Measurements from ENCODE around the gene VDAC1. TPM values are rescaled to one million over a fixed set of nuclear protein-coding genes. Genes with fewer than 3 reads are reported as not detected.

VDAC1 gene
- total and polyA plus RNA-seq, 2 experiments from 2014 or later, result 205 to 397 TPM

DNA sequence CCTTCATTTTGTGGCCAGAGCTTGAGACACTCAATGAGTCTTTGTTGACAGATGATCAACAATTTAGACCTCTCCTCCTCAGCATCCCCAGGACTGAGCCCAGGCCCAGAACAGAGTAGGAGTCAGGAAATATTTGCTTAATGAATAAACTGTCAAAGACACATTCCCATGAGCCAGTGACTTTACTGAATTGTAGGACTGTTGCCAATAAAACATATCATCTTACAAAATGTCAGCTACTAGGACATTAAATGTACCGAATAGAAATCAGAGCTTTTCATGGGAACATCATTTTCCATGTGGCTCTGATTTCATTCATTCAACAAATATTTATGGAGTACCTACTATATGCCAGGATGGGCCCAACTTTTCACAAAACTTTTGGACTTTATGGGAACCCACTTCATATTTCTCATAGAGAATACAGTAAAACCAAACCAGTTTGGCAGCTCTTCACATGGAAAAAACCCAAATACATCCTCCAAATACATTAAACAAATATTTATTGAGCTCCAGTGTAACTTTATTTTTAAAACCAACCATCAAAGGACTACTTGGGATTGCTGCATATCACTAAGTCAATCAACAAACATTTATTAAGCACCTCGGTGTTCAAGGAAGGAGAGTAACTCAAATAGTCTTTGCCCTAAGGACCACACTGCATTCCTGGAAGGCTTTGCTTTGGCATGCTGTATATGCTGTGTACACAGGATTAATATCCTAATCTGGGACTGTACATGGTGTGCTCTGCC, 11.4 kb downstream of the VDAC1 start:
- H3K9me3 ChIP-seq (ENCODE audit: low read depth), result no peaks in the 10 kb centered on the region
- H3K27me3 ChIP-seq, result no peaks in the 10 kb centered on the region
- no peak overlapping the region for H3K4me3 ChIP-seq
- peaks cover 16% of the 10 kb centered on the region for H3K36me3 ChIP-seq
- peak overlapping the region; percentile 65 for H3K27ac ChIP-seq
- peaks cover 45% of the 10 kb centered on the region for H3K4me1 ChIP-seq (ENCODE audit: low read depth)
- TF ChIP-seq, protein P1, sequence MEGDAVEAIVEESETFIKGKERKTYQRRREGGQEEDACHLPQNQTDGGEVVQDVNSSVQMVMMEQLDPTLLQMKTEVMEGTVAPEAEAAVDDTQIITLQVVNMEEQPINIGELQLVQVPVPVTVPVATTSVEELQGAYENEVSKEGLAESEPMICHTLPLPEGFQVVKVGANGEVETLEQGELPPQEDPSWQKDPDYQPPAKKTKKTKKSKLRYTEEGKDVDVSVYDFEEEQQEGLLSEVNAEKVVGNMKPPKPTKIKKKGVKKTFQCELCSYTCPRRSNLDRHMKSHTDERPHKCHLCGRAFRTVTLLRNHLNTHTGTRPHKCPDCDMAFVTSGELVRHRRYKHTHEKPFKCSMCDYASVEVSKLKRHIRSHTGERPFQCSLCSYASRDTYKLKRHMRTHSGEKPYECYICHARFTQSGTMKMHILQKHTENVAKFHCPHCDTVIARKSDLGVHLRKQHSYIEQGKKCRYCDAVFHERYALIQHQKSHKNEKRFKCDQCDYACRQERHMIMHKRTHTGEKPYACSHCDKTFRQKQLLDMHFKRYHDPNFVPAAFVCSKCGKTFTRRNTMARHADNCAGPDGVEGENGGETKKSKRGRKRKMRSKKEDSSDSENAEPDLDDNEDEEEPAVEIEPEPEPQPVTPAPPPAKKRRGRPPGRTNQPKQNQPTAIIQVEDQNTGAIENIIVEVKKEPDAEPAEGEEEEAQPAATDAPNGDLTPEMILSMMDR (IDR thresholded peaks at IDR 0.05; ENCODE audit: low read depth, low read length), result no peak
- DNase-seq (ENCODE audit: low read depth in 1 of 2, low spot score in 1 of 2), result peak in 1 of 2 donors; percentile 60

DNA sequence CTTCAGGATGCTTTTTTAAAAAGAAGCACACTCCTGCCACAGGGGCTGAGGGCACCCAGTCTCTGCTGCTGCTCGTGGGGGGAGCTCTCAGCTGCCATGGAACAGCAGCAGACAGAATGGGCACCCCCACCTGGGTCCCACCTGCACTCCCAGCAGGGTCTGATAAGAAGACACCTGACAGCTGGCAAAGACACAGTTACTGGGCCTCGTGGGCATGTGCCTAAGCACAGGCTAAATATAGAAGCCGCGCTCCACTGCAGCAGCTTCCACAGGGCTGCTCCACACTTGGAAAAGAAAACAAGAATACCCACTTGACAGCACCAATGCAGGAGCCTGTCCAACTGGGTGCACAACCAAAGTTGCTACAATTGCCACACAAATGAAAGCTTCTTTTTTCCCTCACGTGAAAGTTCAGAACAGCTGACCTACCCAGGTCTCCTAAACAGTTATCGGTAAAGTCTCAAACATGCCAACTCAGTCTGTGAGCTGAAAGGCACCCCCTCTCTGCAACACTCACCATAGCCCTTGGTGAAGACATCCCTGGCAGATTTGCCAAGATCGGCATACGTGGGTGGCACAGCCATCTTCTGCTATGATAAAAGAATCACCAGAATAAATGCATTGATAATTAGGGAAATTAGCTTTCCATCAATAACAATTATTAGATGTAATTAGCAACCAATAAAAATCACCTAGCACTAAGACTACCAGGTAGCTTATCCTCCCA, 12.2 kb downstream of the VDAC1 start:
- Histone ChIP-seq H3K27ac (peak overlapping the region; percentile 62), H3K27me3 (no peaks in the 10 kb centered on the region), H3K9me3 (ENCODE audit: low read depth) (no peaks in the 10 kb centered on the region), H3K36me3 (peaks cover 24% of the 10 kb centered on the region), H3K4me1 (ENCODE audit: low read depth) (peaks cover 45% of the 10 kb centered on the region), H3K4me3 (no peak overlapping the region)
- TF ChIP-seq, protein P1 (IDR thresholded peaks at IDR 0.05; ENCODE audit: low read depth, low read length), result no peak
- DNase-seq (ENCODE audit: low read depth in 1 of 2, low spot score in 1 of 2), result peak in 1 of 2 donors; percentile 59

DNA sequence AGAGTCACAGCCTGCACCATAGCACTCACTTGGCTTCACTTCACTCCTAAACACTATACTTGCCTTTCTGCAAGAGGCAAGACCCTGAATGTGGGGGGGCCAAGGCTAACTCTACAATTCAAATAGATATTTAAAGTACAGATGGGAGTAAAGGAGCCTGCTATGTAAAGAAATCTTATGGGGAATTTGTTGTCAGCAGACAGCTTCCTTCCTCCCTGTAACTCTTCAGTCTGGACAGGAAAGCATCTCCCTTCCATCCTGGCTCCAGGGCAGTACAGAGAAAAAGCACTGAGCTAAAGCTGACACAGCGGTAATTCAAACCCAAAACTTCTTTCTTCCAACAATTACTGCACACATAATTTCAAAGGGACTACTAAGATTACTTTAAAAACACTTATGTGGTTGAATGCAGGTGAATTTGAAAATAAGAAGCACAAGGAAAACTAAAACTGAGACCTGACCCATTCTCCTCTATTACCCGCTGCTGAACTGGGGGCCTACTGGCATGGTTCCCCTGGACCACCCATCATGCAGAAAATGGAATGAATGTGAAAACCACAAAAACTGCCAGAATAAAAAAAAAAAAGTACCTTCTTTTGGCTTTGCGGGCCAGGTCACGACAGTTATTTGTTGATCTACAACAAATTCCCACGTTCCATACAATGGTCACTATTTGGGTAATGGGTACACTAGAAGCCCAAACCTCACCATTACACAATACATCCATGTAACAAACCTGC, 13.4 kb downstream of the VDAC1 start:
- Histone ChIP-seq H3K27me3 (no peaks in the 10 kb centered on the region), H3K4me1 (ENCODE audit: low read depth) (peaks cover 43% of the 10 kb centered on the region), H3K9me3 (ENCODE audit: low read depth) (no peaks in the 10 kb centered on the region), H3K4me3 (no peak overlapping the region), H3K36me3 (peaks cover 36% of the 10 kb centered on the region), H3K27ac (peak overlapping the region; percentile 62)
- TF ChIP-seq, protein P1 (IDR thresholded peaks at IDR 0.05; ENCODE audit: low read depth, low read length), result no peak
- DNase-seq (ENCODE audit: low read depth in 1 of 2, low spot score in 1 of 2), result no peak

DNA sequence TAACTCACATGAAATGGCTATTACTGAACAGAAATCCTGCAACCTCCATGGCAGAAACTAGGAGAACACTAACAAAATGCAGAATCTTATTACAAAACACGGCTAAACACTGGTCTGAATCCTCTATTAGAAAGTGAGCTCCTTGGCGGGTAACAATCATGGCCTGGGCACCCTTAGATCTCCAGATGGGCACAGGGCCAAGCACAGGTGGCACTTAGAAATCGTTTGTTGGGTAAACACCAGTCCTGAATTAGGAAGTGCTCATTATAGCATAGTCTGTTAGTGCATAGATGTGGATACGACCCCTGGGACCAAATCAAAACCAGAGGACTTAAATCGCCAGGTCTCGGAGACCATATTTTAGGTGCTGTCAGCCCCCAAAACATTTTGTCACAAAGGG, 14.4 kb downstream of the VDAC1 start:
- Histone ChIP-seq H3K4me3 (no peak overlapping the region), H3K36me3 (peaks cover 36% of the 10 kb centered on the region), H3K9me3 (ENCODE audit: low read depth) (no peaks in the 10 kb centered on the region), H3K4me1 (ENCODE audit: low read depth) (peaks cover 34% of the 10 kb centered on the region), H3K27ac (no peak overlapping the region), H3K27me3 (no peaks in the 10 kb centered on the region)
- TF ChIP-seq, protein P1 (IDR thresholded peaks at IDR 0.05; ENCODE audit: low read depth, low read length), result no peak
- no peak for DNase-seq (ENCODE audit: low read depth in 1 of 2, low spot score in 1 of 2)

DNA sequence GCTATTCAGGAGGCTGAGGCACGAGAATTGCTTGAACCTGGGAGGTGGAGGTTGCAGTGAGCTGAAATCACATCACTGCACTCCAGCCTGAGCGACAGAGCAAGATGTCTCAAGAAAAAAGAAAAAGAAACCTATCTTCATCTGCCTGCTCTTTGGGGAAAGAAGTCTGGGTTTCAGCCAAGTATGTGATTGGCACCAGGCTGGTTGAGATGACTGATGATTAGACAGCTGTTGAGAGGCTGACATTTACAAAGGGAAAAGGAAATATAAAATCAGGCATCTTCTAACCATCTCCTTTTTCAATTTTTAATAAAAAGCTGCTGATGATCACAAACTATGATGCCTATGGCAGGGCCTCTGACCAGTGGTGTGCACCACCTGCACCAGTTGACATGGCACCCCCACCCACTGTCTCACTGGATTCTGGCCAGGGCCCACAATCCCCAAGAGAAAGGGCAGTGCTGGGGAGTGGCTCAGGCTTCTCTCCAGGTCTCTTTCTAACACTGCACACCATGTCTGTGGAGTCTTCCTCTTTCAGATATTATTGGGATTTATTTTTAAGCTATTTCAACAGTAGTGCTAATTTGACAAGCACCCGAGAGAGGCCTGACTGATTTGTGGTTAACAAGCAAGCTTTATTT, 19.1 kb downstream of the VDAC1 start:
- no peak overlapping the region for H3K4me3 ChIP-seq
- no peak overlapping the region for H3K27ac ChIP-seq
- H3K27me3 ChIP-seq, result no peaks in the 10 kb centered on the region
- TF ChIP-seq, protein P1 (IDR thresholded peaks at IDR 0.05; ENCODE audit: low read depth, low read length), result no peak
- peaks cover 55% of the 10 kb centered on the region for H3K36me3 ChIP-seq
- H3K4me1 ChIP-seq (ENCODE audit: low read depth), result no peaks in the 10 kb centered on the region
- no peaks in the 10 kb centered on the region for H3K9me3 ChIP-seq (ENCODE audit: low read depth)
- no peak for DNase-seq (ENCODE audit: low read depth in 1 of 2, low spot score in 1 of 2)
